K562 (cell line): ENCODE results near the gene FOXP4. TPM values are rescaled to one million over a fixed set of nuclear protein-coding genes. Genes with fewer than 3 reads are reported as not detected.

ENCODE experiments used
- BCL6 ChIP-seq: fragments of 250-450 bp; sonication (Bioruptor Pico); IDR thresholded peaks from 2 replicates; pipeline ENCODE4 v1.4.0; 2020
- BRD9 ChIP-seq: fragments of 450-650 bp; IDR thresholded peaks from 2 replicates; pipeline ENCODE4 v1.6.1; 2018; ENCODE audit warnings: low read depth; ENCODE audit not compliant: partially characterized antibody
- CBFA2T3 ChIP-seq: fragments of 450-650 bp; IDR thresholded peaks from 2 replicates; pipeline ENCODE4 v1.6.1; 2017
- CHD1 ChIP-seq: fragments of 200-600 bp; sonication (generic); IDR thresholded peaks from one replicate; pipeline ENCODE4 v1.6.1; 2012; ENCODE audit warnings: mild to moderate bottlenecking, moderate library complexity, low read length, inconsistent platforms
- E2F3 ChIP-seq: fragments of 250-450 bp; sonication (Bioruptor Pico); IDR thresholded peaks from 2 replicates; pipeline ENCODE4 v1.4.0; 2020; ENCODE audit warnings: mild to moderate bottlenecking
- ETS2 ChIP-seq: IDR thresholded peaks from 2 replicates; pipeline ENCODE4 v1.6.1; 2016; ENCODE audit warnings: borderline replicate concordance, missing genetic modification characterization, mild to moderate bottlenecking, moderate library complexity, missing compliant biosample characterization; ENCODE audit not compliant: poor library complexity, severe bottlenecking
- FOXJ3 ChIP-seq: sonication (generic); formaldehyde crosslinking; IDR thresholded peaks from 2 replicates; pipeline ENCODE4 v1.4.0; 2020; ENCODE audit warnings: mild to moderate bottlenecking, missing genetic modification reagents
- GATA2 ChIP-seq: sonication (generic); formaldehyde crosslinking; IDR thresholded peaks from 2 replicates; pipeline ENCODE4 v1.4.0; 2020; ENCODE audit warnings: mild to moderate bottlenecking, missing genetic modification reagents
- JUNB ChIP-seq: fragments of 450-650 bp; formaldehyde crosslinking; conservative IDR thresholded peaks from 2 replicates; pipeline ENCODE4 v1.4.0; 2020; ENCODE audit warnings: mild to moderate bottlenecking
- MCM2 ChIP-seq: fragments of 450-650 bp; IDR thresholded peaks from 2 replicates; pipeline ENCODE4 v1.6.1; 2017; ENCODE audit warnings: low read depth, mild to moderate bottlenecking
- MYNN ChIP-seq, 2 experiments: sonication (generic); formaldehyde crosslinking in 1 of 2; IDR thresholded peaks; 2 replicates each; pipeline versions ENCODE4 v1.5.0 to v1.6.1; 2016 to 2020; ENCODE audit warnings: antibody characterized with exemption in 1 of 2, missing genetic modification reagents in 1 of 2
- NFIX ChIP-seq: fragments of 250-450 bp; sonication (Bioruptor Pico); IDR thresholded peaks from 2 replicates; pipeline ENCODE4 v1.4.0; 2020; ENCODE audit warnings: low read depth, mild to moderate bottlenecking, moderate library complexity
- NFXL1 ChIP-seq: fragments of 450-650 bp; formaldehyde crosslinking; IDR thresholded peaks from 2 replicates; pipeline ENCODE4 v1.4.0; 2021; ENCODE audit warnings: mild to moderate bottlenecking
- RBFOX2 ChIP-seq: fragments of 200-400 bp; formaldehyde crosslinking; IDR thresholded peaks from 2 replicates; pipeline ENCODE4 v1.6.1; 2017; ENCODE audit warnings: low read depth, mild to moderate bottlenecking, low read length, moderate library complexity
- RBM25 ChIP-seq: fragments of 200-400 bp; formaldehyde crosslinking; IDR thresholded peaks from 2 replicates; pipeline ENCODE4 v1.6.1; 2018; ENCODE audit warnings: low read length, low read depth, moderate library complexity; ENCODE audit not compliant: severe bottlenecking
- SRSF7 ChIP-seq: fragments of 200-400 bp; formaldehyde crosslinking; optimal IDR thresholded peaks from 2 replicates; pipeline ENCODE3; 2017; ENCODE audit warnings: mild to moderate bottlenecking, low read depth, low read length
- STAT5A ChIP-seq: IDR thresholded peaks from 2 replicates; pipeline ENCODE4 v1.6.1; 2012; ENCODE audit warnings: low read length, inconsistent platforms, borderline replicate concordance
- TAL1 ChIP-seq: fragments of 450-650 bp; IDR thresholded peaks from 2 replicates; pipeline ENCODE4 v1.6.1; 2016; ENCODE audit warnings: mild to moderate bottlenecking
- TBP ChIP-seq: optimal IDR thresholded peaks from 2 replicates; pipeline ENCODE3; 2011; ENCODE audit warnings: low read depth, low read length, improper control_type of control experiment
- TGIF2 ChIP-seq: sonication (generic); formaldehyde crosslinking; IDR thresholded peaks from 2 replicates; pipeline ENCODE4 v1.8.1; 2022; ENCODE audit warnings: mild to moderate bottlenecking, missing genetic modification reagents, moderate library complexity
- ZHX1 ChIP-seq: fragments of 150-350 bp; conservative IDR thresholded peaks from 2 replicates; pipeline ENCODE4 v1.6.1; 2014; ENCODE audit warnings: low read length
- ZNF274 ChIP-seq: IDR thresholded peaks from 2 replicates; pipeline ENCODE4 v1.6.1; 2011; ENCODE audit warnings: low read depth, mild to moderate bottlenecking, low read length, moderate library complexity, borderline replicate concordance
- ZNF696 ChIP-seq: fragments of 250-450 bp; sonication (Bioruptor Pico); conservative IDR thresholded peaks from 2 replicates; pipeline ENCODE4 v1.4.0; 2020; ENCODE audit warnings: mild to moderate bottlenecking, moderate library complexity
- polyA plus RNA-seq, 8 experiments: library from polyadenylated mRNA; depleted of rRNA in 4 of 8; stranded (reverse) in 5 of 8; unstranded in 3 of 8; fragments of >200 nt; fragmentation: Nextera tagmentation in 2 of 8; fragmentation: Illumina TruSeq in 1 of 8; extraction: Ambion mirVana in 2 of 8; extraction: Trizol in 1 of 8; gene quantifications; 2 replicates each; pipeline versions ENCODE4 v1.2.1 to v1.2.3, GENCODE V29; 2011 to 2014; ENCODE audit warnings: inconsistent platforms in 1 of 8, missing spikeins in 1 of 8
- total RNA-seq, 7 experiments: library from RNA; depleted of rRNA in 6 of 7; stranded (reverse); fragments of >200 nt in 6 of 7; fragmentation: Illumina TruSeq in 2 of 7; extraction: Trizol in 2 of 7; gene quantifications; 2 replicates each; pipeline versions ENCODE4 v1.2.1 to v1.2.3, GENCODE V29; 2011 to 2021; ENCODE audit warnings: low replicate concordance in 1 of 7
- TF ChIP-seq, protein P1 (sequence below): fragments of 450-650 bp; formaldehyde crosslinking; IDR thresholded peaks from 2 replicates; pipeline ENCODE4 v1.4.0; 2020; ENCODE audit warnings: mild to moderate bottlenecking, moderate library complexity

The FOXP4 gene
- total and polyA plus RNA-seq, 9 of the 15 experiments (the other 6 are each of a cell fraction or from before 2014, with no cell fraction given) = 0.11 to 29.4 (median 2.3) TPM

DNA sequence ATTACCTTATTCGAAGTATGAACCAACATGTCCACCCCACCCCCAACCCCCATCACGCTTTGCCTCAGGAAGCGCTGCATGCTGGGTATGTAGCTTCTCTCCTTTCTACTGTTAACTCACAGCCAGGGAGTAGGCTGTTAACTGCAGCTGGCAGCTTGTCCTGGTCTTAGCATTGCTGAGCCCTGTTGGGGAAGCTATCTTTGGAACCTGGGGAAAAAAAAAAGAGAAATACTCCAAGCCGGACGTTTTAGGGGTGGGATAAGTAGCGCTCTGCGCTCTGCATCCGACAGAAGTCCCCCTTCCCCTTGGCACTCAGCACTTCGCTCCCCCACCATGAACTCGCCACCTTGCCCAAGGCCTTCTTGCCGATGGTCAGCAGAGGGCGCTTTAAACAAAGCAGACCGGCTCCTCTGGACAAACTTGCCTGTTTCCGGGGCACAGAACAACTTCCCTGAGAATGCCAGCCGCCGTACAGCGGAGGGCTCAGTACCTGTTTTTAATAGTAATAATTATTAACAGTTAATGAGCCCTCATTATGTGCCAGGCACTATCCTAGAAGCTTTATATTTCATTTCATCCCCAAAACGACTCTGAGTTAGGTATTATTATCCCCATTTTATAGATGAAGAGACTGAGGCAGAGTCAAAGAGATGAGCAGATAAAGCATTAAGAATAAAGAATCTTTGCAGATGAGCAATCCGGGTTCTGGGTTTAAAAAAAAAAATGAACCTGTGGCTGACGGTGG, 56.9 kb downstream of the FOXP4 start (continued):
- TF ChIP-seq, protein P1, sequence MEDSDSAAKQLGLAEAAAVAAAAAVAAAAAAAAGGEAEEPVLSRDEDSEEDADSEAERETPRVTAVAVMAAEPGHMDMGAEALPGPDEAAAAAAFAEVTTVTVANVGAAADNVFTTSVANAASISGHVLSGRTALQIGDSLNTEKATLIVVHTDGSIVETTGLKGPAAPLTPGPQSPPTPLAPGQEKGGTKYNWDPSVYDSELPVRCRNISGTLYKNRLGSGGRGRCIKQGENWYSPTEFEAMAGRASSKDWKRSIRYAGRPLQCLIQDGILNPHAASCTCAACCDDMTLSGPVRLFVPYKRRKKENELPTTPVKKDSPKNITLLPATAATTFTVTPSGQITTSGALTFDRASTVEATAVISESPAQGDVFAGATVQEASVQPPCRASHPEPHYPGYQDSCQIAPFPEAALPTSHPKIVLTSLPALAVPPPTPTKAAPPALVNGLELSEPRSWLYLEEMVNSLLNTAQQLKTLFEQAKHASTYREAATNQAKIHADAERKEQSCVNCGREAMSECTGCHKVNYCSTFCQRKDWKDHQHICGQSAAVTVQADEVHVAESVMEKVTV = peak; percentile 53
- 0 out of 2 replicates have a peak, but pooled peaks have one; percentile 54 for TF ChIP-seq ZHX1
- TF ChIP-seq GATA2 = 0 out of 2 replicates have a peak, but pooled peaks have one; percentile 35
- TF ChIP-seq BRD9 = no peak
- no peak for TF ChIP-seq CHD1
- TF ChIP-seq JUNB (CRISPR knock-in tag) = no peak
- TF ChIP-seq FOXJ3 (CRISPR knock-in tag) = no peak
- TF ChIP-seq NFIX (CRISPR knock-in tag) = no peak
- TF ChIP-seq TBP = no peak
- no peak for TF ChIP-seq ZNF696 (CRISPR knock-in tag)
- TF ChIP-seq TAL1 = no peak
- no peak for TF ChIP-seq BCL6
- TF ChIP-seq CBFA2T3 = no peak
- TF ChIP-seq MYNN (IDR thresholded peaks at IDR 0.05) = 0 out of 2 replicates have a peak, but pooled peaks have one; percentile 60
- TF ChIP-seq MYNN (CRISPR knock-in tag; IDR thresholded peaks at IDR 0.05) = no peak
- peak; percentile 96 for TF ChIP-seq RBM25
- no peak for TF ChIP-seq RBFOX2
- no peak for TF ChIP-seq MCM2
- TF ChIP-seq STAT5A = no peak
- no peak for TF ChIP-seq E2F3 (CRISPR knock-in tag)
- no peak for TF ChIP-seq ZNF274
- TF ChIP-seq ETS2 = no peak
- no peak for TF ChIP-seq SRSF7
- TF ChIP-seq TGIF2 (CRISPR knock-in tag) = no peak
- TF ChIP-seq NFXL1 (CRISPR knock-in tag) = no peak
